Esophagus muscularis mucosa (tissue), 4 donors: Measurements from ENCODE around the gene RNF13. TPM values are rescaled to one million over a fixed set of nuclear protein-coding genes. Genes with fewer than 3 reads are reported as not detected.
"Not testable (repeated sequence)": the region's sequence is repeated elsewhere in the genome, so short reads cannot be mapped to it uniquely, and the experiment has no call there.

Experiments used
- DNase-seq: peaks from one replicate; pipeline ENCODE4 v3.0.0-alpha.2; 2017; ENCODE audit errors: extremely low spot score
- H3K27ac ChIP-seq, 4 donors: fragments of 200-600 bp; sonication (generic); replicated peaks in 1 of 4; 1 replicate in 3 of 4; 2 replicates in 1 of 4; pipeline ENCODE4 v1.5.1; 2016 to 2019; ENCODE audit warnings: mild to moderate bottlenecking in 1 of 4
- H3K27me3 ChIP-seq, 4 donors: fragments of 200-600 bp; sonication (generic); one replicate each; pipeline versions ENCODE4 v1.5.1 to v1.6.0; 2016 to 2019
- H3K36me3 ChIP-seq, 4 donors: fragments of 200-600 bp; sonication (generic); one replicate each; pipeline ENCODE4 v1.5.1; 2016 to 2019
- H3K4me1 ChIP-seq, 4 donors: fragments of 200-600 bp; sonication (generic); one replicate each; pipeline ENCODE4 v1.5.1; 2016 to 2019
- H3K4me3 ChIP-seq, 4 donors: fragments of 200-600 bp; sonication (generic); 1 replicate in 2 of 4; 2 replicates in 2 of 4; pipeline ENCODE4 v1.5.1; 2016 to 2019; ENCODE audit warnings: mild to moderate bottlenecking in 4 of 4, moderate library complexity in 1 of 4
- H3K9me3 ChIP-seq, 4 donors: fragments of 200-600 bp; sonication (generic); 1 replicate in 3 of 4; 2 replicates in 1 of 4; pipeline ENCODE4 v1.5.1; 2016 to 2019
- EP300 ChIP-seq: sonication (generic); formaldehyde crosslinking; IDR thresholded peaks from one replicate; pipeline ENCODE4 v1.6.1; 2017; ENCODE audit warnings: antibody characterized with exemption
- POLR2A ChIP-seq: fragments of 450-650 bp; IDR thresholded peaks from one replicate; pipeline ENCODE4 v1.6.1; 2017; ENCODE audit warnings: antibody characterized with exemption, moderate library complexity, mild to moderate bottlenecking, low read depth
- POLR2AphosphoS5 ChIP-seq, 2 donors: sonication (generic); formaldehyde crosslinking; IDR thresholded peaks; one replicate each; pipeline ENCODE4 v1.6.1; 2017; ENCODE audit warnings: antibody characterized with exemption in 2 of 2
- WGBS: methylation state at CpG from one replicate; pipeline ENCODE4 v1.1.5; 2018; 5-methylcytosine and 5-hydroxymethylcytosine counted together
- intact Hi-C: fragments of 100-400 bp; cut with DNase I; formaldehyde crosslinking; loops from one replicate; pipeline ENCODE4 v1.15.1; 2023
- total RNA-seq, 4 donors: library from RNA; depleted of rRNA; stranded (reverse); fragments of >200 nt; gene quantifications; one replicate each; pipeline versions ENCODE4 v1.1.0 to v1.2.1, GENCODE V29; 2016
- TF ChIP-seq, protein P1 (sequence below), 3 experiments: fragments of 200-600 bp in 2 of 3; fragments of 450-650 bp in 1 of 3; sonication (generic) in 2 of 3; IDR thresholded peaks; one replicate each; pipeline ENCODE4 v1.5.1; 2017 to 2019; ENCODE audit warnings: antibody characterized with exemption in 3 of 3, mild to moderate bottlenecking in 2 of 3, moderate library complexity in 1 of 3

The RNF13 gene
- total RNA-seq, 4 donors from 2014 or later: 52.9 to 95.1 (median 78.2) TPM

DNA sequence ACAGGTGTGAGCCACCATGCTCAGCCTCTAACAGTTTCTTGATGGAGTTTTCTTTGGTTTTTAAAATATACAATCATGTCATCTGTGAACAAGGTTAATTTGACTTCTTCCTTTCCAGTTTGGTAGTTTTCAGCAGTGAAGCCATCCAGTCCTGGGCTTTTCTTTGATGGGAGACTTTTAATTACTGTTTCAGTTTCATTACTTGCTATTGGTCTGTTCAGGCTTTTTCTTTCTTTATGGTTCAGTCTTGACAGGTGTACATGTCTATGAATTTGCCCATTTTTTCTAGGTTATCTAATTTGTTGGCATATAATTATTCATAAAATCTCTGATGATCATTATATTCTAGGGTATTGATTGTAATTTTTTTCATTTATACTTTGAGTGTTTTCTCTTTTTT is 120.8 kb downstream of the RNF13 start:
- no peak overlapping the region for H3K4me3 ChIP-seq
- no peaks in the 10 kb centered on the region for H3K9me3 ChIP-seq
- peaks cover 4 to 21% (median 14%) of the 10 kb centered on the region in 4 donors for H3K4me1 ChIP-seq
- intact Hi-C loops: no loop called here
- H3K36me3 ChIP-seq: peaks cover 0 to 4% (median 0%) of the 10 kb centered on the region in 4 donors
- H3K27me3 ChIP-seq: no peaks in the 10 kb centered on the region
- TF ChIP-seq, protein P1, sequence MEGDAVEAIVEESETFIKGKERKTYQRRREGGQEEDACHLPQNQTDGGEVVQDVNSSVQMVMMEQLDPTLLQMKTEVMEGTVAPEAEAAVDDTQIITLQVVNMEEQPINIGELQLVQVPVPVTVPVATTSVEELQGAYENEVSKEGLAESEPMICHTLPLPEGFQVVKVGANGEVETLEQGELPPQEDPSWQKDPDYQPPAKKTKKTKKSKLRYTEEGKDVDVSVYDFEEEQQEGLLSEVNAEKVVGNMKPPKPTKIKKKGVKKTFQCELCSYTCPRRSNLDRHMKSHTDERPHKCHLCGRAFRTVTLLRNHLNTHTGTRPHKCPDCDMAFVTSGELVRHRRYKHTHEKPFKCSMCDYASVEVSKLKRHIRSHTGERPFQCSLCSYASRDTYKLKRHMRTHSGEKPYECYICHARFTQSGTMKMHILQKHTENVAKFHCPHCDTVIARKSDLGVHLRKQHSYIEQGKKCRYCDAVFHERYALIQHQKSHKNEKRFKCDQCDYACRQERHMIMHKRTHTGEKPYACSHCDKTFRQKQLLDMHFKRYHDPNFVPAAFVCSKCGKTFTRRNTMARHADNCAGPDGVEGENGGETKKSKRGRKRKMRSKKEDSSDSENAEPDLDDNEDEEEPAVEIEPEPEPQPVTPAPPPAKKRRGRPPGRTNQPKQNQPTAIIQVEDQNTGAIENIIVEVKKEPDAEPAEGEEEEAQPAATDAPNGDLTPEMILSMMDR (IDR thresholded peaks at IDR 0.05): no peak
- TF ChIP-seq POLR2AphosphoS5 (IDR thresholded peaks at IDR 0.05) (no peak), POLR2A (no peak), EP300 (no peak)
- DNase-seq: no peak
- peak overlapping the region in 1 of 4 donors; percentile 12 for H3K27ac ChIP-seq

DNA sequence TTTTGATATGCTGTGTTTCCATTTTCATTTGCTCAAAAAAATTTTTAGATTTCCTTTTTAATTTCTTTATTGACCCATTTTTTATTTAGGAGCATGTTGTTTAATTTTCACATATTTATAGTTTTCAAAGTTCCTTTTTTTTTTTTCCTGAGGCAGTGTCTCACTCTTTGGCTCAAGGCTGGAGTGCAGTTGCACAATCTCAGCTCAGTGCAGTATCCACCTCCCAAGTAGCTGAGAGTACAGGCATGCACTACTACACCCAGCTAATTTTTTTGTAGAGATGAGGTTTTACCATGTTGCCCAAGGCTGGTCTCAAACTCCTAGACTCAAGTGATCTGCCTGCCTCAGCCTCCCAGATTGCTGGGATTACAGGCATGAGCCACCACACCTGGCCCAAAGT is 121.5 kb downstream of the RNF13 start:
- H3K27ac ChIP-seq: peak overlapping the region in 3 of 4 donors; percentile 10 to 56 (median 51)
- H3K9me3 ChIP-seq: no peaks in the 10 kb centered on the region
- intact Hi-C loops: no loop called here
- TF ChIP-seq POLR2A (no peak), POLR2AphosphoS5 (IDR thresholded peaks at IDR 0.05) (no peak), EP300 (no peak)
- TF ChIP-seq, protein P1 (IDR thresholded peaks at IDR 0.05): no peak
- H3K36me3 ChIP-seq: no peaks in the 10 kb centered on the region
- H3K27me3 ChIP-seq: no peaks in the 10 kb centered on the region
- H3K4me3 ChIP-seq: no peak overlapping the region
- H3K4me1 ChIP-seq: peaks cover 10 to 27% (median 21%) of the 10 kb centered on the region in 4 donors
- DNase-seq: no peak

DNA sequence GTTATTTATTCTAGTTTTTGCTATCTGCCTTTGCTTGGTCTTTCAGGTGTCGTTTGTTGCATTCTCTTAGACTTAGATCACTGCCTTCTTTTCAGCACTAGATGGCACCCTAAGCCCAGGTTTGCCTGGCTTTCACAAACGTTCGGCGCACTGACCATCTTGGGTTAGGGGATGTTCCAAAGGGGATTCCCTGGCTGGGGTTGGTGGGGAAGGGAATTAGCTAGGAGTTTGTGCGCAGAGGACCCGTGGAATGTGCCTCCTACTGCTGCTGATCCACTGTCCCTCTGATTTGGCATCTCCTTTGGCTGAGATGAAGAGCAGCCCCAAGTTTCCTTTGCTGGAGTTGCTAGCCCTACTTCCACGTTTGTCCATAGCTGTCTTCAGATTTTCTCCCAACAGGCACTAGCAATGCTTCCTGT is 123.8 kb downstream of the RNF13 start:
- TF ChIP-seq, protein P1 (IDR thresholded peaks at IDR 0.05): peak; percentile 50 to 70 (median 57)
- no peak for TF ChIP-seq POLR2A
- TF ChIP-seq POLR2AphosphoS5 (IDR thresholded peaks at IDR 0.05): peak in 1 of 2 donors; percentile 11
- no peak for TF ChIP-seq EP300
- WGBS: 57% methylated on average over 7 of the region's 7 CpGs
- intact Hi-C loops: no loop called here
- Histone ChIP-seq H3K4me3 (peak overlapping the region in 1 of 4 donors; percentile 17), H3K9me3 (no peaks in the 10 kb centered on the region), H3K27me3 (no peaks in the 10 kb centered on the region), H3K36me3 (no peaks in the 10 kb centered on the region), H3K27ac (no peak overlapping the region), H3K4me1 (peaks cover 12 to 29% (median 23%) of the 10 kb centered on the region in 4 donors)
- DNase-seq: no peak

DNA sequence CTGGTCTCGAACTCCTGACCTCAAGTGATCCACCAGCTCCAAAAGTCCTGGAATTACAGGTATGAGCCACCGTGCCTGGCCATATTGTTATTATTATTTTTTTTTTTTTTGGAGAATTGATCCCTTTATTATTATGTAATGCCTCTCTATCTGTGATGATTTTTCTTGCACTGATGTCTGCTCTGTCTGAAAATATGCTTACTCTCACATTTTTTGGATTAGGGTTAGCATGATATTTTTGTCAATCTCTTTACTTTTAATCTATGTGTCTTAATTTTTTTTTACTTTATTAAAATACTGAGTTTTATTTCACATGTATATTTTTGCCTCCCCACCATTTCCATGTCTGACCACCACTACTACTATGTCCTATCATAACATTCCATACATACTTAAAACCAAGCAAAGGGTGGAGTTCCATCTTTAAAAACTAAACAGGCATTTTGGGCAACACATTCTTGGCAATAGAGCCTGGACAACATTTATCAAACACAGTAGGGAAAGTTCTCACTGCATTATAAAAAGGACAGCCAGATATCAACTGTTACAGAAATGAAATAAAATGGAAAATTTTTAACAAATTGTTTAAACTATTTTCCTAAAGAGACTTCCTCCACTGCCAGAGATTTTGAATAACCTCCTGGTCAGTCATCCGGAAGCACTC is 125.5 kb downstream of the RNF13 start:
- WGBS: 88% methylated on average over 3 of the region's 3 CpGs
- H3K27ac ChIP-seq, H3K36me3 ChIP-seq, H3K27me3 ChIP-seq, H3K9me3 ChIP-seq, intact Hi-C loops, H3K4me3 ChIP-seq, DNase-seq: not testable (repeated sequence)
- H3K4me1 ChIP-seq: peaks cover 12 to 29% (median 23%) of the 10 kb centered on the region in 4 donors

DNA sequence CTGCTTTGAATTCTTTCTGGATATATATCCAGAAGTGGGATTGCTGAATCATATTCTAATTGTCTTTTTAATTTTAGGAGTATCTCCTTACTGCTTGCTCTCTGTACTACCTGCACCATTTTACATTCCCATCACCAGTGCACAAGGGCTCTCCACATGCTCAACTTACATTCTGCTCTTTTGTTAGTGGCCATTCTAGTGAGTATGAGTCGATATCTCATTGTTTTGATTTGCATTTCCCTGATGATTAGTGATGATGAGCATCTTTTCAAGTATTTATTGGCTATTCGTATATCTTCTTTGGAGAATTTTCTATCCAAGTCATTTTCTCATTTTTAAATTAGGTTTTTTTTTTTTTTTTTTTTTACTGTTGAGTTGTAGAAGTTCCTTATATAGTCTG is 128.2 kb downstream of the RNF13 start:
- 98% methylated on average over 2 of the region's 2 CpGs for WGBS
- no peak for DNase-seq
- intact Hi-C loops: no loop called here
- TF ChIP-seq POLR2A (no peak), EP300 (no peak), POLR2AphosphoS5 (IDR thresholded peaks at IDR 0.05) (no peak)
- TF ChIP-seq, protein P1 (IDR thresholded peaks at IDR 0.05): no peak
- H3K36me3 ChIP-seq: no peaks in the 10 kb centered on the region
- H3K4me1 ChIP-seq: peaks cover 12 to 19% (median 15%) of the 10 kb centered on the region in 4 donors
- H3K27me3 ChIP-seq: no peaks in the 10 kb centered on the region
- H3K4me3 ChIP-seq: no peak overlapping the region
- no peak overlapping the region for H3K27ac ChIP-seq
- H3K9me3 ChIP-seq: no peaks in the 10 kb centered on the region
